Body of pancreas (tissue), 4 donors: ENCODE measurements around the gene FRAS1.

Experiments
- CTCF ChIP-seq, 7 experiments: fragments of 450-650 bp in 4 of 7; fragments of 200-600 bp in 3 of 7; sonication (generic) in 3 of 7; IDR thresholded peaks; one replicate each; pipeline ENCODE4 v1.5.1; 2016 to 2019; ENCODE audit warnings: antibody characterized with exemption in 7 of 7
- POLR2A ChIP-seq, 3 donors: fragments of 450-650 bp; IDR thresholded peaks; one replicate each; pipeline ENCODE4 v1.6.1; 2016; ENCODE audit warnings: antibody characterized with exemption in 3 of 3, mild to moderate bottlenecking in 2 of 3

- TF ChIP-seq CTCF (IDR thresholded peaks at IDR 0.05) (no peak), POLR2A (IDR thresholded peaks at IDR 0.05) (no peak)
Measured at GRCh38 chr4:78369679-78370078, 312.6 kb downstream of the FRAS1 start.
